Measurements from ENCODE around the gene SMAD9. TPM values are rescaled to one million over a fixed set of nuclear protein-coding genes. Genes with fewer than 3 reads are reported as not detected.
"Not testable (repeated sequence)": the region's sequence is repeated elsewhere in the genome, so short reads cannot be mapped to it uniquely, and the experiment has no call there.

Gene SMAD9
- total RNA-seq, 1 donor from 2014 or later = 11.5 TPM

GRCh38 chr13:36887758-36888521 lies 32.1 kb downstream of the SMAD9 start:
- Histone ChIP-seq H3K9ac (ENCODE audit: low read depth in 1 of 3, low read length in 3 of 3) (no peak overlapping the region), H3K36me3 (ENCODE audit: control insufficient read depth in 3 of 3, insufficient read depth in 3 of 3, low read length in 3 of 3) (no peaks in the 10 kb centered on the region), H3K4me1 (ENCODE audit: control insufficient read depth in 3 of 3, insufficient read depth in 3 of 3, low read length in 3 of 3) (peaks cover 0 to 11% (median 5%) of the 10 kb centered on the region in 3 donors), H3K27ac (ENCODE audit: low read depth, low read length) (no peak overlapping the region), H3K4me3 (ENCODE audit: low read length in 3 of 3) (no peak overlapping the region), H3K9me3 (ENCODE audit: control insufficient read depth in 3 of 3, low read length in 3 of 3) (no peaks in the 10 kb centered on the region), H3K27me3 (ENCODE audit: control insufficient read depth in 3 of 3, insufficient read depth in 3 of 3, low read length in 3 of 3) (no peaks in the 10 kb centered on the region)

GRCh38 chr13:36885901-36886300 lies 34.1 kb downstream of the SMAD9 start:
- Histone ChIP-seq H3K27ac (ENCODE audit: low read depth, low read length) (no peak overlapping the region), H3K4me1 (ENCODE audit: control insufficient read depth in 3 of 3, insufficient read depth in 3 of 3, low read length in 3 of 3) (peaks cover 0 to 11% (median 7%) of the 10 kb centered on the region in 3 donors), H3K27me3 (ENCODE audit: control insufficient read depth in 3 of 3, insufficient read depth in 3 of 3, low read length in 3 of 3) (no peaks in the 10 kb centered on the region), H3K4me3 (ENCODE audit: low read length in 3 of 3) (no peak overlapping the region), H3K9me3 (ENCODE audit: control insufficient read depth in 3 of 3, low read length in 3 of 3) (no peaks in the 10 kb centered on the region), H3K9ac (ENCODE audit: low read depth in 1 of 3, low read length in 3 of 3) (no peak overlapping the region), H3K36me3 (ENCODE audit: control insufficient read depth in 3 of 3, insufficient read depth in 3 of 3, low read length in 3 of 3) (no peaks in the 10 kb centered on the region)

- H3K36me3 ChIP-seq (ENCODE audit: control insufficient read depth in 3 of 3, insufficient read depth in 3 of 3, low read length in 3 of 3) = peaks cover 0 to 5% (median 0%) of the 10 kb centered on the region in 3 donors
- no peak overlapping the region for H3K27ac ChIP-seq (ENCODE audit: low read depth, low read length)
Measured at GRCh38 chr13:36884235-36884634, 35.8 kb downstream of the SMAD9 start.

DNA sequence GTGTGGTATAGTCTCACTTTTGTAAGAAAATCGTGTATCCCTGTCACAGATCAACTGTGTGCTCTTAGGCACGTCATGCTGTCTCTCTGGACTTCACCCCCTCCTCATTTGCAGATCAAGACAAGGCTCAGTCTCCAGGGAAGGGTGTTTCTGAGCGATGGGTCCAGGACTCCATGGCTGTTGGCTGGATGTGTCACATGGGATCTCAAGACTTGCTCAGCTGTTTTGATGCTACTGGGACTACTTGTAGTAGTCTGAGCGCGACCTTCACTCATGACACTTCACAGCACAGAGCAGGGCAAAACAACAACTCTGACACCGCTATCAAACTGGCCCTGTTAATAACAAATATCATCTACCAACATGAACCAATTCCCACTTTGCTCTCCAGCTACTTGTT lies 36.2 kb downstream of the SMAD9 start:
- Histone ChIP-seq H3K36me3 (ENCODE audit: control insufficient read depth in 3 of 3, insufficient read depth in 3 of 3, low read length in 3 of 3) (peaks cover 0 to 9% (median 2%) of the 10 kb centered on the region in 3 donors), H3K27me3 (ENCODE audit: control insufficient read depth in 3 of 3, insufficient read depth in 3 of 3, low read length in 3 of 3) (no peaks in the 10 kb centered on the region), H3K9me3 (ENCODE audit: control insufficient read depth in 3 of 3, low read length in 3 of 3) (no peaks in the 10 kb centered on the region), H3K27ac (ENCODE audit: low read depth, low read length) (no peak overlapping the region), H3K9ac (ENCODE audit: low read depth in 1 of 3, low read length in 3 of 3) (no peak overlapping the region), H3K4me1 (ENCODE audit: control insufficient read depth in 3 of 3, insufficient read depth in 3 of 3, low read length in 3 of 3) (peaks cover 0 to 11% (median 7%) of the 10 kb centered on the region in 3 donors), H3K4me3 (ENCODE audit: low read length in 3 of 3) (no peak overlapping the region)

More at GRCh38 chr13:36884235-36884634, 35.8 kb downstream of the SMAD9 start:
- peaks cover 0 to 11% (median 7%) of the 10 kb centered on the region in 3 donors for H3K4me1 ChIP-seq (ENCODE audit: control insufficient read depth in 3 of 3, insufficient read depth in 3 of 3, low read length in 3 of 3)
- no peak overlapping the region for H3K9ac ChIP-seq (ENCODE audit: low read depth in 1 of 3, low read length in 3 of 3)
- no peak overlapping the region for H3K4me3 ChIP-seq (ENCODE audit: low read length in 3 of 3)
- no peaks in the 10 kb centered on the region for H3K27me3 ChIP-seq (ENCODE audit: control insufficient read depth in 3 of 3, insufficient read depth in 3 of 3, low read length in 3 of 3)
- no peaks in the 10 kb centered on the region for H3K9me3 ChIP-seq (ENCODE audit: control insufficient read depth in 3 of 3, low read length in 3 of 3)

DNA sequence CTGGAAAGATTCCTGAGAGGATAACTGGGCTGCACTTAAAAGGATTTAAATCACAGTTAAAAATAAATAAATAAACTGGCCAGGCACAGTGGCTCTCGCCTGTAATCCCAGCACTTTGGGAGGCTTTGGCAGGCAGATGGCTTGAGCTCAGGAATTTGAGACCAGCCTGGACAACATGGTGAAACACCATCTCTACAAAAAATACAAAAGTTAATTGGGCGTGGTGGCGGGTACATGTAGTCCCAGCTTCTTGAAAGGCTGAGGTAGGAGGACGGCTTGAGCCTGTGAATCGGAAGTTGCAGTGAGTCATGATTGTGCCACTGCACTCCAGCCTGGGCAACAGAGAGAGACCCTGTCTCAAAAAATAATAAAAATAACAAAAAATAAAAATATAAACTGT lies 36.6 kb downstream of the SMAD9 start:
- H3K9ac ChIP-seq (ENCODE audit: low read depth in 1 of 3, low read length in 3 of 3); H3K4me3 ChIP-seq (ENCODE audit: low read length in 3 of 3); H3K36me3 ChIP-seq (ENCODE audit: control insufficient read depth in 3 of 3, insufficient read depth in 3 of 3, low read length in 3 of 3); H3K9me3 ChIP-seq (ENCODE audit: control insufficient read depth in 3 of 3, low read length in 3 of 3); H3K4me1 ChIP-seq (ENCODE audit: control insufficient read depth in 3 of 3, insufficient read depth in 3 of 3, low read length in 3 of 3); H3K27ac ChIP-seq (ENCODE audit: low read depth, low read length); H3K27me3 ChIP-seq (ENCODE audit: control insufficient read depth in 3 of 3, insufficient read depth in 3 of 3, low read length in 3 of 3): not testable (repeated sequence)

- H3K4me3 ChIP-seq (ENCODE audit: low read length in 3 of 3) = no peak overlapping the region
- H3K9ac ChIP-seq (ENCODE audit: low read depth in 1 of 3, low read length in 3 of 3) = no peak overlapping the region
- no peaks in the 10 kb centered on the region for H3K9me3 ChIP-seq (ENCODE audit: control insufficient read depth in 3 of 3, low read length in 3 of 3)
- H3K36me3 ChIP-seq (ENCODE audit: control insufficient read depth in 3 of 3, insufficient read depth in 3 of 3, low read length in 3 of 3) = peaks cover 0 to 10% (median 3%) of the 10 kb centered on the region in 3 donors
- no peaks in the 10 kb centered on the region for H3K27me3 ChIP-seq (ENCODE audit: control insufficient read depth in 3 of 3, insufficient read depth in 3 of 3, low read length in 3 of 3)
- H3K27ac ChIP-seq (ENCODE audit: low read depth, low read length) = no peak overlapping the region
- H3K4me1 ChIP-seq (ENCODE audit: control insufficient read depth in 3 of 3, insufficient read depth in 3 of 3, low read length in 3 of 3) = peaks cover 0 to 8% (median 7%) of the 10 kb centered on the region in 3 donors
Measured at GRCh38 chr13:36882829-36883390, 37.1 kb downstream of the SMAD9 start.

- H3K36me3 ChIP-seq (ENCODE audit: control insufficient read depth in 3 of 3, insufficient read depth in 3 of 3, low read length in 3 of 3) = peaks cover 0 to 14% (median 6%) of the 10 kb centered on the region in 3 donors
- H3K27me3 ChIP-seq (ENCODE audit: control insufficient read depth in 3 of 3, insufficient read depth in 3 of 3, low read length in 3 of 3) = no peaks in the 10 kb centered on the region
- no peak overlapping the region for H3K27ac ChIP-seq (ENCODE audit: low read depth, low read length)
- peaks cover 0 to 5% (median 4%) of the 10 kb centered on the region in 3 donors for H3K4me1 ChIP-seq (ENCODE audit: control insufficient read depth in 3 of 3, insufficient read depth in 3 of 3, low read length in 3 of 3)
- no peak overlapping the region for H3K4me3 ChIP-seq (ENCODE audit: low read length in 3 of 3)
- no peaks in the 10 kb centered on the region for H3K9me3 ChIP-seq (ENCODE audit: control insufficient read depth in 3 of 3, low read length in 3 of 3)
- no peak overlapping the region for H3K9ac ChIP-seq (ENCODE audit: low read depth in 1 of 3, low read length in 3 of 3)
Measured at GRCh38 chr13:36880961-36881360, 39.1 kb downstream of the SMAD9 start.

DNA sequence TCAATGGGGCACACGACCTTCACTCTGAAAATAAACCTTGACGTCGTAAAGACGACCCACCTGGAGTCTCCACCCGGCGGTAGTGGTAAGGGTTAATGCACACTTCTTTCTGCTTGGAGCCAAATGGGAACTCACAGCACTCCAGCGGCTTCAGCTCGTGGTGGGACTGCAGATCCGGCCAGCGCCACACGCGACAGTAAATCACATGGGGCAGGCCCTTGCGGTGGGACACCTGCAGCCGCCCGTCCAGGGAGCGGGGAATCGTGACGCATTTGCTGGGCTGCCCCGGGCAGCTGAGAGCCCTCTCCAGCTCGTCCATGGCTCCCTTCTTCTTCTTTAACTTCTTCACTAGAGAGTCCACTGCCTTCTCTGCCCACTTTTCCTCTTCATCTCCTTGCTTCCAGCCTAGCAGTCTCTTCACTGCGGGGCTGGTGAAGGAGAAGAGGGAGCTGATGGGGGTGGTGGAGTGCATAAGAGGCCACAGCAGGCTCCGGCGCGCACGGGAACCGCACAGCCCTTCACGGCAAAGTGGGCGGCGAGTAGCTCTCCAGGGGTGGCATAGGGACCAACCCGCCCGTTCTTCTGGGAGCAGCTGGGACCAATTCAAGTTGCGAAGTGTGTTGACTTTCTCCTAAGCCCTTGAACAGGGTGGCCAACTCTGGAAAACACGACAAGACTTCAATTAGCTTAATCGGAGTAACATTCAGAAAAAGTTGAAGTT lies 40.7 kb downstream of the SMAD9 start:
- no peak overlapping the region for H3K9ac ChIP-seq (ENCODE audit: low read depth in 1 of 3, low read length in 3 of 3)
- H3K27me3 ChIP-seq (ENCODE audit: control insufficient read depth in 3 of 3, insufficient read depth in 3 of 3, low read length in 3 of 3) = no peaks in the 10 kb centered on the region
- H3K36me3 ChIP-seq (ENCODE audit: control insufficient read depth in 3 of 3, insufficient read depth in 3 of 3, low read length in 3 of 3) = peaks cover 0 to 14% (median 6%) of the 10 kb centered on the region in 3 donors
- H3K27ac ChIP-seq (ENCODE audit: low read depth, low read length) = no peak overlapping the region
- no peaks in the 10 kb centered on the region for H3K9me3 ChIP-seq (ENCODE audit: control insufficient read depth in 3 of 3, low read length in 3 of 3)
- no peak overlapping the region for H3K4me3 ChIP-seq (ENCODE audit: low read length in 3 of 3)
- peaks cover 0 to 2% (median 2%) of the 10 kb centered on the region in 3 donors for H3K4me1 ChIP-seq (ENCODE audit: control insufficient read depth in 3 of 3, insufficient read depth in 3 of 3, low read length in 3 of 3)

DNA sequence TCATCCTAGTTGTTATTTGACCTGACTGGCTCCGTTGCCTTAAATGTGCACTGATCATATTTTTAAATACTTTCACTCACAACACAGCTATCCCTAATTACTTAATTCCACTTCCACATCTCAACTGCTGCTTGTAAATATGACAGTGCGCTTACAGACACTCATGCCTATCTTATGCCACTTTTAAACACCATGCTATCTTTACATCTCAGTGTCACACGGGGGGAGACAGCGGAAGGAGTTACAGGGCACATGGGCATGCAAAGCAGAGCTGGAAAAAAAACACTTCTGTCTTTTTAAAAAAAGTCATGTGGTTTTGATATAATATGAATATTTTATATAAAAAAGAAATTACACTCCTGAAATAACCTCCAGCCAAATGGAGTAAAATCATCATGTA lies 44.1 kb downstream of the SMAD9 start:
- no peaks in the 10 kb centered on the region for H3K9me3 ChIP-seq (ENCODE audit: control insufficient read depth in 3 of 3, low read length in 3 of 3)
- no peak overlapping the region for H3K9ac ChIP-seq (ENCODE audit: low read depth in 1 of 3, low read length in 3 of 3)
- no peak overlapping the region for H3K27ac ChIP-seq (ENCODE audit: low read depth, low read length)
- H3K4me1 ChIP-seq (ENCODE audit: control insufficient read depth in 3 of 3, insufficient read depth in 3 of 3, low read length in 3 of 3) = no peaks in the 10 kb centered on the region
- no peaks in the 10 kb centered on the region for H3K27me3 ChIP-seq (ENCODE audit: control insufficient read depth in 3 of 3, insufficient read depth in 3 of 3, low read length in 3 of 3)
- H3K36me3 ChIP-seq (ENCODE audit: control insufficient read depth in 3 of 3, insufficient read depth in 3 of 3, low read length in 3 of 3) = peaks cover 12 to 20% (median 16%) of the 10 kb centered on the region in 3 donors
- no peak overlapping the region for H3K4me3 ChIP-seq (ENCODE audit: low read length in 3 of 3)

DNA sequence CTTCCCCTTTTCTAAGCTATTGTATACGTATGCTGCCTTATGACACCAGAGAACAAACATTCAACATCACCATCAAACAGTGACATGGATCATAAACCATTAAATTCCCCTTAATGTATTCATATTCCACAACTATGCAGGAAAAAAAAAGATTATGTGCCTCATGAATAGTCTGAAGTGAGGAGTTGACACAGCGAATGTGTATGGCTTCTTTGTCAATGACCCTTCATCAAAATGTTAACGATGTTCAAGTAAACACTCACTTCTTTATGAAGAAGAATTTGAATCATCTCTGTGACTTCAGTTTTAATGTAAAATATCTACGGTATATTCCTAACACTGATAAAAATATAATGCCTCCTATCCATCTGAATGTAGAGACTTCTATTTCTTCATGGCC lies 44.6 kb downstream of the SMAD9 start:
- peaks cover 14 to 24% (median 16%) of the 10 kb centered on the region in 3 donors for H3K36me3 ChIP-seq (ENCODE audit: control insufficient read depth in 3 of 3, insufficient read depth in 3 of 3, low read length in 3 of 3)
- no peaks in the 10 kb centered on the region for H3K27me3 ChIP-seq (ENCODE audit: control insufficient read depth in 3 of 3, insufficient read depth in 3 of 3, low read length in 3 of 3)

More for the DNA sequence above, 44.6 kb downstream of the SMAD9 start:
- no peaks in the 10 kb centered on the region for H3K9me3 ChIP-seq (ENCODE audit: control insufficient read depth in 3 of 3, low read length in 3 of 3)
- no peak overlapping the region for H3K9ac ChIP-seq (ENCODE audit: low read depth in 1 of 3, low read length in 3 of 3)
- no peaks in the 10 kb centered on the region for H3K4me1 ChIP-seq (ENCODE audit: control insufficient read depth in 3 of 3, insufficient read depth in 3 of 3, low read length in 3 of 3)
- no peak overlapping the region for H3K27ac ChIP-seq (ENCODE audit: low read depth, low read length)
- H3K4me3 ChIP-seq (ENCODE audit: low read length in 3 of 3) = no peak overlapping the region
